ENCODE results near the gene PKD1.

GRCh38 chr16:2071454-2072202 is 64.1 kb downstream of the PKD1 start:
- TF ChIP-seq EZH2 (IDR thresholded peaks at IDR 0.05; ENCODE audit: borderline replicate concordance, insufficient read depth, low read length, poor library complexity, severe bottlenecking) (no peak), CTCF (IDR thresholded peaks at IDR 0.05; ENCODE audit: poor library complexity, severe bottlenecking) (no peak), EP300 (conservative IDR thresholded peaks at IDR 0.05; ENCODE audit: poor library complexity, severe bottlenecking) (no peak), RAD21 (conservative IDR thresholded peaks at IDR 0.05) (no peak), MXI1 (conservative IDR thresholded peaks at IDR 0.05; ENCODE audit: poor library complexity, severe bottlenecking) (no peak), REST (IDR thresholded peaks at IDR 0.05; ENCODE audit: borderline replicate concordance) (no peak), SMC3 (conservative IDR thresholded peaks at IDR 0.05; ENCODE audit: poor library complexity) (no peak), POLR2AphosphoS5 (IDR thresholded peaks at IDR 0.05) (no peak), TAF1 (IDR thresholded peaks at IDR 0.05; ENCODE audit: low read depth) (no peak)

All from neural cell (in vitro differentiated cells).